GM21619 (cell line): Measurements from ENCODE around the gene PTPRD.

Source experiments
- ATAC-seq: cut with Tn5 transposase; IDR thresholded peaks from one replicate; pipeline ENCODE4 v1.9.1; 2021; ENCODE audit not compliant: unreplicated experiment

PTPRD gene

GRCh38 chr9:8430945-8431344 is 2181.9 kb downstream of the PTPRD start:
- ATAC-seq = no peak

GRCh38 chr9:8429768-8430167 is 2183.0 kb downstream of the PTPRD start:
- no peak for ATAC-seq

- ATAC-seq = no peak
These were observed 2183.6 kb downstream of the PTPRD start for GRCh38 chr9:8429157-8429556.

GRCh38 chr9:8428389-8428788 is 2184.4 kb downstream of the PTPRD start:
- no peak for ATAC-seq

- ATAC-seq = no peak
These were observed 2187.9 kb downstream of the PTPRD start for GRCh38 chr9:8424786-8425410.

GRCh38 chr9:8420416-8420815 is 2192.4 kb downstream of the PTPRD start:
- ATAC-seq = no peak

DNA sequence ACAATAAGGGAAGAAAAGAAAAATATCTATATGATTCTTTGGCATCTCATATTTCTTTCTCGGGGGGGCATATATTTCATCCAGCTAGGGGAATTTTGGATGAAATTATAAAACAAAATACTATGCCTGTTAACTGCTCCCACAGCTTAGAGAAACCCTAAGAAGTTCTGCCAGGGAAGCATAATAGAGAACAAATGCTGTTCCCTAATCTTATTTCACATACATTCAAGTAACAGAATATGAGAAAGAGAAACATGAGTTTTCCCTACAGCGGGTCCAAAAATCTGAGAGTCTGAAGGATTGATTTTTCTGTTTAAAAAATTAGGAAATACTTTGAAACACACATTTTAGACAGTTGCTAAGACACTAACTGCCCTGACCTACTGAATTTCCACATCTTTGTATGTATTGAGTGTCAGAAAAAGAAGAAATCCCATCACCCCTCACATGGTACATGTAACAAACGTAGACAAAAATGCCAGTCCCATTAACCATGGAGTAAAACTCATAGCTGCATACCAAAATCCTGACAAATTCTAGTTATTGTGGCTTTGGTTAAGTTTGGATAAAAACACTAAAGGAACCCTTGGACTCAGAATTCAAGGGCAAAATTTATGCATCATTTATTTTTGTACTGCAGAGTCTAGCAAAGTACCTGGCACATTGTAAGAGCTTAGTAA is 2193.1 kb downstream of the PTPRD start:
- ATAC-seq = no peak

DNA sequence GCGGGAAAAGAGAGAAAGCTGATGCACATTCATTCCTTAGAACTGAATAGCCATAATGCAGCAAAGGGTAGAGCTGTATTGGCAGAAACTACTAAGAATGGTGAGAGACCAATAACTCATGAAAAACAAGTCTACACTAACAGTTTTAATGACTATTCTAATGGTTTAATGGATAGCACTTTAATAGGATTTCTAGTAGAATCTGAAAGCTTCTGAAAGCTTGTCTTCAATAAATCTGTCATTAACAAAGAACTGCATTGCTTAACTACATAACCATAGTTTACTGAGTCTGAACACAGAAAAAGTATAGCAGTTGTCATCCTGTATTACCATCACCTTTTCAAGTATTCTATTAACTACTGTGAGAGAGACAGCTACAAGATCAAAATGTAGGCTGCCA is 2195.5 kb downstream of the PTPRD start:
- ATAC-seq = no peak

- no peak for ATAC-seq
These were observed 2200.5 kb downstream of the PTPRD start for GRCh38 chr9:8412327-8412726.

DNA sequence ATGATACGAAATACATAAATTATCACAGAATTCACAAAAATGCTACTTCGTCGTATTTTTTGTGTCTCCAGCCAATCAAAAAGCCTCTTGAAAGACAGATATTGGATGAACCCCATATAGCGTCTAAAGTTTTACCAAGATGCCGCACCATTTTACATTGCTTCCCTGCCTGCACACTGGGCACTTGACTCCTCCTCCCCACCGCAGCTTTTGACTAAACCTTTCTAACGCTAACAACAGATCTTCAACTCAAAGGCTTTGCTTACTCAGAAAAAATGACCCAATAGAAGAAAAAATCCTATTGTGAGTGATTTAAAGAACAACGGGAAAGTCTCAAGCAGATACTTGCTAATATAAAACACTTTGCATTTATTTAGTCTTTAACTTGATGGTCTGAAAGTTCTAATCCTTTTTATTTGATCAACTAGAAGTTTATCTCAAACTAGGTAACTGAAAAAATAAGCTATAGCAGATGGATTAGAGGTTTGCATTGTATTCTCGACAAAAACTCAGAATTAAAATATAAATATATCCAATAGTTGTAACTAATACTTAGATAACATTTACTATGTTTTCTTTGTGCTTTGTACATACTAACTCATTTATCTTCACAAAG is 2204.1 kb downstream of the PTPRD start:
- ATAC-seq = no peak

DNA sequence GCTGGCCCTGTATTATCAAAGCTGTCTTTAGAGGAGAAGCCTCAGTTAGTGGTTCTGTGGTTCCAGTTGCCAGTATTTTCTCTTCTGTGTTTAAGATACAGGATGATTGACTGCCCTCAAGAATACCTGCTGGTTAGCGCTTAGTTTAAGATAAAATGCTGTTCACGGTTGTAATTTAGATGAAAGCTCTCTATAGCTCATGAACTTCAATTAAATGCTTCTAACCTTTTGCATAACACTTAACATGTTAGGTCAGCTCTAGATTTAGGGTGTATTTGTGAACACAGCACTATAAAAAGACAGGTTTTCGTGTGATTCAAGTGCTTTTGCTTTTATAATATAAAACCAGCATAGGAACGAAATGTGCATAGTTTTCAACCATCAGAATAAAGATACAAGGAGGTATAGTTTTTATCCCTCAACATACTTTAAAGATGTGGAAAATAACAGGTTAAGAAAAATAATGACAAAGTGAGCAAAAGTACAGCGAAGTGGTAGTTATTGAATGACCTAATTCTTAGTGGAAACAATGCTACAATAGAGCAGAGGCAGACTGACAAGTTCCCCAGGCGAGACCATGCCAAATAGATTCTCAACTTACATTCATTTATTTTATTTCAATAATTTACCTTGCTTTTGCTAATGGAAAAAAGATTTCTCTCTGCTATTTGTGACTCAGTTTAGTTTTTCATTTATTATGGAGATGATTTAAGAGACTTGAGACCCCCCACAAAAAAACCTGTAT is 2210.7 kb downstream of the PTPRD start:
- no peak for ATAC-seq

DNA sequence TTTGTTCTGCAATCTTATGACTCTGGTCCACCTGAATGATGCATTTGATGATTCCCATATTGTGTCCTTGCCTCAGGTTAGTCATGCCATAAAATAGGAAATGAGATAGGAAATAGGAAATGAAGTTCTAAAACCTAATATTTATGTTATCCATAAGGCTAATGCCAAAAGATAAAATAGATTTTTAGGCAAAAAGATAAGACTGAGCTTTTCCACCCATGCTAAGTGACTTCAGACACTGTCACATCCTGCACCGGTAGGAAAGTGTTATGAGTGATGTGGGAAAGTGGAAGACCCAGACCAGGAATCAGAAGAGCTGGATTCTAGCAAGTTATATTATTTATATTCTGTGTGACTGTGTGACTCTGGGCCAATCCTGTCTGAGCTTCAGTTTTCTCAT is 2212.4 kb downstream of the PTPRD start:
- no peak for ATAC-seq

GRCh38 chr9:8395022-8395421 is 2217.8 kb downstream of the PTPRD start:
- ATAC-seq = no peak

GRCh38 chr9:8394341-8394740 is 2218.5 kb downstream of the PTPRD start:
- ATAC-seq = no peak

DNA sequence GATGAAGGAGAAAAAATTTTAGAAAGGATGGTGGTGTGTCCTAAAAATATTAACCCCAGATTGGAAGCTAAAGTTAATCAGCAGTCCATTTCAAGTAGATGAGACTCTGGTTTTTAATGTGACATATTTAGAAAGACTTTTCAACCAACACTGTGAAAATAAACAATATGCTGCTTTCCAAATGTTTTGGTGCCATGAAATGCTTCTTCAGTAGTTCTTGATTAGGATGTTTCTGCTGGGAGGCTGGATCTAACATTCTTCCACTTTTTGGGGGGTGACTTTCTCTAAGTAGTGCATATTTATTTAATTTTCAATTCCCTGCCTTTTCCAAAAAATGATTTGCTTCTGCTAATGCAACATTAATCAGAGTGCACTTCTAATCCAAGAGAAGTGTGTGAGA is 2219.9 kb downstream of the PTPRD start:
- no peak for ATAC-seq

GRCh38 chr9:8391566-8391965 is 2221.2 kb downstream of the PTPRD start:
- ATAC-seq = no peak

DNA sequence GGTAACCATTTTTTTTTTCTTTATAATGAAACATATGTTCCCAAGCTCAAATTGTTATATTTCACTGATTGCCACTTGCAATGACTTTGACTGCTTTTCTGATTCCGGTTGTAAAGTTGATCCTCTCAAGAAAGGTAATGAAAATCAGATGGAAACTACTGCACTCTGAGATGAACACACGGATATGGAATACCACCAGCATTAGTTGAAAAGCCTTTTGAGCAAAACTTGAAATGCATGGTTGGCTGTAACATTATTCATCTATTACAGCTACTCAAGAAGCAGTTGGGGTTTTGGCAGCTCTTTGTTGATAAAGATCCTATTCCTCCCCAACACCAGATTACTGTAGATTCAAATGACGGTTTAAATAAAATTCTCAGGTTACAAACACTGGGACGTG is 2221.7 kb downstream of the PTPRD start:
- ATAC-seq = no peak

- ATAC-seq = no peak
These were observed 2222.2 kb downstream of the PTPRD start for GRCh38 chr9:8390571-8390970.

- ATAC-seq = no peak
These were observed 2223.3 kb downstream of the PTPRD start for GRCh38 chr9:8389531-8389930.

- ATAC-seq = no peak
These were observed 2224.7 kb downstream of the PTPRD start for GRCh38 chr9:8388132-8388531.

DNA sequence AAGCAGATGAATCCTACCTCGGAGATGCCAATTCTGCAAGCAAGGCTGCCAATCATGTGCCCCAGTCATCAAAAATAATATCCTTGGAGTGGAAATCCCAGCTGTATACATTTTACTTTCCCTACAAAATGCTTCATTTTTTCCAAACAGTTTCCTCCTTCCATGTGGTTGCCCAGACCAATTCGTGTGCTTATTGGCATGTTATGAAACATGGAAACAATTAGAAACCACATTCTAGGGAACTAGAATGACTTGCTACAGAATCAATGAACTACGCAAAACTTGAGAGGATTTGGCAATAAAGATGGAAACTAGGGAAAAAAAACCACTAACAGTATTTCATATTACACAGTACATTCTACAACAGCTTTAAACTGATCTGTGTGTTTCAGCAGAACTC is 2228.7 kb downstream of the PTPRD start:
- no peak for ATAC-seq
